ENCODE data around the gene DST. TPM values are rescaled to one million over a fixed set of nuclear protein-coding genes. Genes with fewer than 3 reads are reported as not detected.

Gene DST
- total and polyA plus RNA-seq, 11 donors: 107 to 607 (median 366) TPM

DNA sequence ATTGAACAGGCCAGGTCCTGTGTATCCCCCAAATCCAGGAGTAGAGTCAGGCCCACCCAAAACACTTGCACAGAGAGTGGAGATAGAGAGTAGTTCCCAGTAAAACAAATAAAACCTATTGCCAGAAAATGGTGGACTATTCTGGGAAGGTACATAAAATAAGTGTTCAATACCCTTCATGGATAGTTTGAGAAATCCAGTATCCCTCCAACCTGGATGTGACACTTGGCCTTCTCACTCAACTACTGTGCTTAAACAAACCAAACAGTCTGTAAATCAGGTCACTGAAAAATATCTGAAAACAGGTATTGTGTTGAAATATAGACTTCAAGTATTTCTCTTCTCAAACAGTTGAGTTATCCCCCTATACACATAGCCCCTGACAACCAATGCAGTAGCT is 233.7 kb downstream of the DST start:
- no peaks in the 10 kb centered on the region for H3K36me3 ChIP-seq

More for the DNA sequence above, 233.7 kb downstream of the DST start:
- Histone ChIP-seq H3K9me3 (no peaks in the 10 kb centered on the region), H3K4me1 (peaks cover 0 to 21% (median under 1%) of the 10 kb centered on the region in 12 donors), H3K4me3 (no peak overlapping the region), H3K27me3 (no peaks in the 10 kb centered on the region), H3K27ac (no peak overlapping the region)
- TF ChIP-seq CTCF (IDR thresholded peaks at IDR 0.05) (no peak), POLR2A (IDR thresholded peaks at IDR 0.05) (no peak)
- intact Hi-C loops (cut with DNase I): loop anchor here in 1 of 10 donors (5.0 kb wide), 1 partner anchor 33 kb away; no protein-coding TSS in a partner anchor
- no peak for ATAC-seq
- no peak for DNase-seq

Data from heart left ventricle (tissue), 16 donors.